Liver (tissue), 9 donors: Measurements from ENCODE around the gene ADNP. TPM values are rescaled to one million over a fixed set of nuclear protein-coding genes. Genes with fewer than 3 reads are reported as not detected.

ENCODE experiments used
- DNase-seq: peaks from one replicate; pipeline ENCODE4 v3.0.0-alpha.2; 2017; ENCODE audit warnings: low spot score
- H3K27ac ChIP-seq, 2 donors: one replicate each; pipeline ENCODE4 v1.7.0; 2013; ENCODE audit warnings: inconsistent platforms in 2 of 2, low read length in 2 of 2, control low read depth in 1 of 2, low read depth in 1 of 2, mild to moderate bottlenecking in 1 of 2
- H3K27me3 ChIP-seq, 4 donors: one replicate each; pipeline versions ENCODE4 v1.6.1 to v1.7.0; 2013; ENCODE audit warnings: low read length in 3 of 4, inconsistent platforms in 1 of 4, mild to moderate bottlenecking in 1 of 4, moderate library complexity in 1 of 4; ENCODE audit not compliant: control insufficient read depth in 4 of 4, insufficient read depth in 4 of 4
- H3K36me3 ChIP-seq, 4 donors: one replicate each; pipeline versions ENCODE4 v1.6.1 to v1.7.0; 2013; ENCODE audit warnings: low read length in 3 of 4, mild to moderate bottlenecking in 3 of 4, low read depth in 1 of 4, moderate library complexity in 1 of 4; ENCODE audit not compliant: control insufficient read depth in 4 of 4, insufficient read depth in 3 of 4
- H3K4me1 ChIP-seq, 4 donors: one replicate each; pipeline versions ENCODE4 v1.6.1 to v1.7.0; 2013; ENCODE audit warnings: low read length in 3 of 4, mild to moderate bottlenecking in 3 of 4, moderate library complexity in 1 of 4; ENCODE audit not compliant: control insufficient read depth in 4 of 4, insufficient read depth in 4 of 4
- H3K4me3 ChIP-seq, 3 donors: one replicate each; pipeline versions ENCODE4 v1.6.1 to v1.7.0; 2013; ENCODE audit warnings: low read length in 3 of 3, control low read depth in 1 of 3, low read depth in 1 of 3, mild to moderate bottlenecking in 1 of 3
- H3K9ac ChIP-seq, 2 donors: one replicate each; pipeline ENCODE4 v1.7.0; 2013; ENCODE audit warnings: low read length in 2 of 2, mild to moderate bottlenecking in 2 of 2, moderate library complexity in 2 of 2, control low read depth in 1 of 2, low read depth in 1 of 2
- H3K9me3 ChIP-seq, 4 donors: one replicate each; pipeline versions ENCODE4 v1.6.1 to v1.7.0; 2013; ENCODE audit warnings: low read length in 3 of 4; ENCODE audit not compliant: control insufficient read depth in 4 of 4
- CTCF ChIP-seq: fragments of 150-350 bp; IDR thresholded peaks from 2 replicates; pipeline ENCODE4 v1.5.1; 2017; ENCODE audit warnings: improper control_type of control experiment, low read depth, low read length; ENCODE audit not compliant: missing input control
- EGR1 ChIP-seq, 2 donors: IDR thresholded peaks; 2 replicates each; pipeline ENCODE4 v1.6.1; 2016 to 2018; ENCODE audit warnings: antibody characterized with exemption in 2 of 2, low read depth in 2 of 2
- GABPA ChIP-seq, 2 donors: IDR thresholded peaks in 1 of 2; conservative IDR thresholded peaks in 1 of 2; 2 replicates each; pipeline ENCODE4 v1.6.1; 2016; ENCODE audit warnings: antibody characterized with exemption in 2 of 2, mild to moderate bottlenecking in 1 of 2, moderate library complexity in 1 of 2
- HNF4A ChIP-seq, 2 donors: conservative IDR thresholded peaks; 2 replicates each; pipeline ENCODE4 v1.6.1; 2016; ENCODE audit warnings: antibody characterized with exemption in 2 of 2, mild to moderate bottlenecking in 2 of 2
- JUND ChIP-seq, 2 donors: IDR thresholded peaks; 2 replicates each; pipeline ENCODE4 v1.6.1; 2016; ENCODE audit warnings: antibody characterized with exemption in 2 of 2
- RAD21 ChIP-seq, 2 donors: IDR thresholded peaks; 2 replicates each; pipeline ENCODE4 v1.6.1; 2016; ENCODE audit warnings: antibody characterized with exemption in 2 of 2, mild to moderate bottlenecking in 2 of 2
- RXRA ChIP-seq, 2 donors: IDR thresholded peaks; 2 replicates each; pipeline ENCODE4 v1.6.1; 2017 to 2018; ENCODE audit warnings: antibody characterized with exemption in 2 of 2, mild to moderate bottlenecking in 1 of 2
- YY1 ChIP-seq: IDR thresholded peaks from 2 replicates; pipeline ENCODE4 v1.6.1; 2016; ENCODE audit warnings: antibody characterized with exemption, mild to moderate bottlenecking
- ZBTB33 ChIP-seq: IDR thresholded peaks from 2 replicates; pipeline ENCODE4 v1.6.1; 2016; ENCODE audit warnings: antibody characterized with exemption
- WGBS: extraction: QIAGEN DNeasy Blood & Tissue Kit; methylation state at CpG from one replicate; pipeline ENCODE4 v1.1.7; 2013; 5-methylcytosine and 5-hydroxymethylcytosine counted together
- polyA plus RNA-seq, 2 donors: library from polyadenylated mRNA; stranded (reverse) in 1 of 2; unstranded in 1 of 2; fragments of 200-250 nt in 1 of 2; fragments of >200 nt in 1 of 2; fragmentation: Nextera tagmentation in 1 of 2; extraction: Ambion mirVana in 1 of 2; gene quantifications; one replicate each; pipeline versions ENCODE4 v1.2.1 to v1.2.3, GENCODE V29; 2013 to 2015
- total RNA-seq, 2 donors: library from RNA; depleted of rRNA; stranded (reverse); fragments of >200 nt; gene quantifications; one replicate each; pipeline ENCODE4 v1.2.3, GENCODE V29; 2014
- TF ChIP-seq, protein P1 (sequence below): IDR thresholded peaks from 2 replicates; pipeline ENCODE4 v1.6.1; 2016; ENCODE audit warnings: antibody characterized with exemption
- TF ChIP-seq, protein P2 (sequence below): IDR thresholded peaks from 2 replicates; pipeline ENCODE4 v1.6.1; 2016; ENCODE audit warnings: antibody characterized with exemption
- donor health status: healthy.
- donor health status: healthy.
- donor health status: healthy.
- donor health status: healthy.
- donor health status: healthy.

The ADNP gene
- total and polyA plus RNA-seq, 4 donors, result 9.3 to 25.4 (median 20.1) TPM

- Histone ChIP-seq H3K9ac (no peak overlapping the region), H3K27me3 (no peaks in the 10 kb centered on the region), H3K36me3 (peaks cover 0 to 3% (median 1%) of the 10 kb centered on the region in 4 donors), H3K4me3 (no peak overlapping the region), H3K27ac (no peak overlapping the region), H3K9me3 (no peaks in the 10 kb centered on the region), H3K4me1 (peaks cover 11 to 26% (median 16%) of the 10 kb centered on the region in 4 donors)
- 79% methylated on average over 2 of the region's 2 CpGs for WGBS
- TF ChIP-seq YY1, result no peak
- no peak for TF ChIP-seq ZBTB33
- no peak for TF ChIP-seq RXRA (IDR thresholded peaks at IDR 0.05)
- no peak for DNase-seq
Observed at GRCh38 chr20:50924261-50924920, 6.8 kb downstream of the ADNP start.

- no peaks in the 10 kb centered on the region for H3K27me3 ChIP-seq
- H3K4me3 ChIP-seq, result no peak overlapping the region
- TF ChIP-seq RAD21 (IDR thresholded peaks at IDR 0.05), result no peak
- TF ChIP-seq RXRA (IDR thresholded peaks at IDR 0.05), result no peak
- no peak for TF ChIP-seq GABPA (IDR thresholded peaks at IDR 0.05 in 1 of 2, conservative IDR thresholded peaks at IDR 0.05 in 1 of 2)
- TF ChIP-seq, protein P1, sequence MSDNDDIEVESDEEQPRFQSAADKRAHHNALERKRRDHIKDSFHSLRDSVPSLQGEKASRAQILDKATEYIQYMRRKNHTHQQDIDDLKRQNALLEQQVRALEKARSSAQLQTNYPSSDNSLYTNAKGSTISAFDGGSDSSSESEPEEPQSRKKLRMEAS, result no peak
- TF ChIP-seq HNF4A (conservative IDR thresholded peaks at IDR 0.05), result no peak
- TF ChIP-seq, protein P2, sequence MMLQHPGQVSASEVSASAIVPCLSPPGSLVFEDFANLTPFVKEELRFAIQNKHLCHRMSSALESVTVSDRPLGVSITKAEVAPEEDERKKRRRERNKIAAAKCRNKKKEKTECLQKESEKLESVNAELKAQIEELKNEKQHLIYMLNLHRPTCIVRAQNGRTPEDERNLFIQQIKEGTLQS, result no peak
- no peak for TF ChIP-seq JUND (IDR thresholded peaks at IDR 0.05)
- TF ChIP-seq CTCF, result no peak
- TF ChIP-seq EGR1 (IDR thresholded peaks at IDR 0.05; ENCODE audit: low read depth in 2 of 2), result no peak
- no peak for DNase-seq
- peaks cover 0 to 2% (median 0%) of the 10 kb centered on the region in 4 donors for H3K36me3 ChIP-seq
- no peak overlapping the region for H3K9ac ChIP-seq
- 86% methylated on average over 8 of the region's 8 CpGs for WGBS
- no peaks in the 10 kb centered on the region for H3K9me3 ChIP-seq
- H3K27ac ChIP-seq, result no peak overlapping the region
- peaks cover 10 to 28% (median 14%) of the 10 kb centered on the region in 4 donors for H3K4me1 ChIP-seq
Observed at GRCh38 chr20:50921803-50922501, 9.3 kb downstream of the ADNP start.

DNA sequence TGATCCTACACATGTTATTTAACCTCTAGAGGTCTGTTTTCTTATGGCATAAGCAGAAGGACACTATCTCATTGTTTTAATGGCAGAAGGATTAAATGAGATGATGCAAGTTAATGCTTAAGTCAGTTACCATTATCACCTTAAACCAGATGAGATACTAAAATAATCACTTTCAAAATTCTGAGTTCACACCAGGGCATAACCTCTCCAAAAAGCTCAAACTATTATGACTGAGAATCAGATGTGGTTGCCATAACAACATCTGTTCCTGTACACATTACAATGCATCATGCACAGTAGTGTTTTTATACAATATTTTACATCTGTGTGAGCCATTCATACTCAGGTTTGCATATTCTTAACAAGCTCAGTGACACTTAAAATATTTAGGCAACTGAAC lies 10.2 kb downstream of the ADNP start:
- TF ChIP-seq EGR1 (IDR thresholded peaks at IDR 0.05; ENCODE audit: low read depth in 2 of 2), result no peak
- H3K36me3 ChIP-seq, result peaks cover 0 to 2% (median 0%) of the 10 kb centered on the region in 4 donors
- no peak overlapping the region for H3K9ac ChIP-seq
- DNase-seq, result no peak
- H3K9me3 ChIP-seq, result no peaks in the 10 kb centered on the region
- H3K4me3 ChIP-seq, result no peak overlapping the region
- no peak overlapping the region for H3K27ac ChIP-seq
- H3K4me1 ChIP-seq, result peaks cover 11 to 34% (median 17%) of the 10 kb centered on the region in 4 donors
- no peaks in the 10 kb centered on the region for H3K27me3 ChIP-seq
